HG03066 (cell line): ENCODE measurements around the gene OR6C75.
"Not testable (repeated sequence)": the region's sequence is repeated elsewhere in the genome, so short reads cannot be mapped to it uniquely, and the experiment has no call there.

Experiments used
- ATAC-seq: cut with Tn5 transposase; IDR thresholded peaks from one replicate; pipeline ENCODE4 v1.9.1; 2021; ENCODE audit warnings: low read depth; ENCODE audit not compliant: unreplicated experiment

The OR6C75 gene

DNA sequence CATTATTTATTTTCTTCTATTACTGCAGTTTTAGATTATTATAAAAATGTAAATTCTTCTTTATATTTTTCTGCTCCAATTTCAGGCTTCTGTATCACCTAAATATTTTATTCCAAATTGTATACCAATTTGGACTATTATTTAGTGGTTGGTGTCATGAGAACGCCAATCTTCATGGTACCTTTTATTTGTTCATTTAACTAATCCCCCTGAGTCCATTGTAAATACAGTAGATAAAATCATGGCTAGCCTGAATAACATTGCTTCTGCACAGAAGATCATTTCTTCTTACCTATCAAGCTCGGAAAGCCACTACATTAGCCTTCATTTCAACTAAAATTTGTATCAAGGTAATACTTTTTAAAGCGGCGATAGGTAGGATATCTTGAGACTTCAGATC lies at the start of gene OR6C75:
Gene OR6C75 (plus strand): TSS at position 301 of the 400 bp plus-strand sequence. CDS start 2,136 bp downstream, outside the sequence.
- ATAC-seq: no peak

DNA sequence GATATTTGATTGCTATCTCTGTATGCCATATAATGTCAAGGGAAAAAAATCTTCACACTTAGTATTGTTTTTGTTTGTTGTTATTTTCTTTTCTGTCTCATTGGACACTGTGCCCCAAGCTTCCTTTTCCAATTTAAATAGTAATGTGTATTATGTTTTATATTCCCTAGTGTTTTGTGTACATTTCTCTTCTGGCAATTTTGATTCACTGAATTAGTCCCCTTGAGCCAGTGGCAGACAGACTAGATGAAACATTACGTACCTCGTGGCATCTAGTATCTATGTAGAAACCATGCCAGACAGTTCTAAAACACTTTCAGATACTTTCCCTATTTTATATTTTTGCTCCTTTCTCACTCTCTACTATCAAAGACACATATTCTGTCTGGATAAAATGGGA lies 48.7 kb upstream of the OR6C75 start, which contains the start of gene OR6C1:
Gene OR6C1 (plus strand): TSS at position 301 of the 400 bp plus-strand sequence. CDS start 6,257 bp downstream, outside the sequence.
- ATAC-seq: no peak

DNA sequence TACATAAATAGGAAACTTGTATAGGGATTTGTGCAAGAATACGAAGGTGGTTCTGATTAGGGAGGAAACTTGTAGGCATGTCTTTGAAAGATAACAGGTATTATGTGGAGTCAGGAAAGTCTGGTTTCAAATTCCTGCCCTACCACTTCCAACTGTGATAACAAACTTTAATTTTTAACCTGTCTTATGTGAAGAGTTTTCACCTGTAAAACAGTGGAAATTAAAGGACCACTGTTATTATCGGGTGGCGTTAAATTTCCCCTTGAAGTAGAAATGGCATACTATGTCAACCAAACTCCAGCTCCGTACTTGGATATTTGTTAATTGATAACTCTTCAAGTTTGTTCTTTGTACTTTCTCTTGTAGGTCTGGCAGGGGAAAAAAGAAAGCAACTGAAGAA lies 42.6 kb upstream of the OR6C75 start:
- ATAC-seq: no peak

DNA sequence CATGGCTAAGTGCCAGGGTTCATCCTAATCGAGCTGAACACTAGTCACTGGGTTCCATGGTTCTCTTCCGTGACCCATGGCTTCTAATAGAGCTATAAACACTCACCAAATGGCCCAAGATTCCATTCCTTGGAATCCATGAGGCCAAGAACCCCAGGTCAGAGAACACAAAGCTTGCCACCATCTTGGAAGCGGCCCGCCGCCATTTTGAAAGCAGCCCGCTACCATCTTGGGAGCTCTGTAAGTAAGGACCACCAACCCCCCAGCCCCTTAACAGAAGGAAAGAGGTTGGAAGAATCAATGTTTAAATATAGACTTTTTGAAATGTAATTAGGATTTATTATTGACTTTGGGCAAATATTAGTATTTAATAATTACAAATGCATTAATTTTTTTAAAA lies 37.0 kb upstream of the OR6C75 start:
- ATAC-seq: not testable (repeated sequence)

DNA sequence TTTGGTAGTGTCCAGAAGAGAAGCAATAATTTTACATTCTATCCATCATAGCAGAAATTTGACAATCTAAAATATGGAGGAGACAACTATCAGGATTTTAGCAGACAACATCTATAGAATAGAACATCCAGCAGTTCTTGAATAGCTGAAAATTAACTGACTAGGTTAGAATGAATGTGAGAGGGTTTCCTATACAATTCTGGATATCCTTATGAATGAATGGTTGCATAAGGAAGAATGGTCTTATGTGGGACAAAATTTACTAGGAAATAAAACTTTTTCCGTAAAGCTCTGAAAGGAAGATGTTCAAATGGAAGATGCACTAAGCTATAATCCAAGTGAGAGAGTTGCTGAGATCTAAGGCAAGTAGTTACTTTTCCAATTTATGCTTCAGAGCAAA lies 32.3 kb upstream of the OR6C75 start, which contains the start of gene OR6C3:
Gene OR6C3 (plus strand): TSS at position 301 of the 400 bp plus-strand sequence. CDS start 955 bp downstream, outside the sequence.
- no peak for ATAC-seq

DNA sequence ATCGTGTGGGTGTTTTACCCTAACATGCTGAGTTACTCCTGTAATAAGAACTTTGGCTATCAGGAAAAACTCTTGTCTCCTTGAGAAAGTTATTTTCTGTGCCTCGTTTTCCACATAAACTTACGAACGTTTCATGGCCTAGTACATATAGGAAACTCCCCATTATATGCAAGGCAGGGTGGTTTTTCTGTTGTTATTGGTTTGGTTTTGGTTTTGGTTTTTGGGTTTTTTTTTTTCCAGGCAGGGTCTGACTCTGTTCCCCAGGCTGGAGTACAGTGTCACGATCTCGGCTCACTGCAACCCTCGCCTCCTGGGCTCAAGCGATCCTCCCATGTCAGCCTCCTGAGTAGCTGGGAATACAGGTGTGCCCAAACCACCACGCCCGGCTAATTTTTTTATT lies 26.8 kb upstream of the OR6C75 start:
- no peak for ATAC-seq

DNA sequence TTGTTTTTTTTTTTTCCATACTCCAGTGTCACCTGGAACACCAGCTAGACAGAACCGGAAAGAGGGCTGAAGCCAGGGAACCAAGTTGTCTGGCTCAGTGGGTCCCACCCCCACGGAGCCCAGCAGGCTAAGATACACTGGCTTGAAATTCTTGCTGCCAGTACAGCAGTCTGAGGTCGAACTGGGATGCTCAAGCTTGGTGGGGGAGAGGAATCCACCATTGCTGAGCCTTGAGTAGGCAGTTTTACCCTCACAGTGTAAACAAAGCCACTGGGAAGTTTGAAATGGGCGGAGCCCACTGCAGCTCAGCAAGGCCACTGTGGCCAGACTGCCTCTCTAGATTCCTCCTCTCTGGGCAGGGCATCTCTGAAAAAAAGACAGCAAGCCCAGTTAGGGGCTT lies 7.4 kb upstream of the OR6C75 start:
- ATAC-seq: not testable (repeated sequence)

DNA sequence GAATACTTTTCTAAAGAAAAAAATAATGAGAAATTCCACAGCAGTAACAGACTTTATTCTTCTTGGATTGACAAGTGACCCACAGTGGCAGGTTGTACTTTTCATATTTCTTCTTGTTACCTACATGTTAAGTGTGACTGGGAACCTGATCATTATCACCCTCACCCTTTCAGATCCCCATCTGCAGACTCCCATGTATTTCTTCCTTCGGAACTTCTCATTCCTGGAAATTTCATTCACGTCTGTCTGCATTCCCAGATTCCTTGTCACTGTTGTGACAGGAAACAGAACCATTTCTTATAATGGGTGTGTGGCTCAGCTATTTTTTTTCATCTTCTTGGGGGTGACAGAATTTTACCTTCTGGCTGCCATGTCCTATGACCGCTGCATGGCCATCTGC lies 2.3 kb downstream of the OR6C75 start:
- no peak for ATAC-seq

DNA sequence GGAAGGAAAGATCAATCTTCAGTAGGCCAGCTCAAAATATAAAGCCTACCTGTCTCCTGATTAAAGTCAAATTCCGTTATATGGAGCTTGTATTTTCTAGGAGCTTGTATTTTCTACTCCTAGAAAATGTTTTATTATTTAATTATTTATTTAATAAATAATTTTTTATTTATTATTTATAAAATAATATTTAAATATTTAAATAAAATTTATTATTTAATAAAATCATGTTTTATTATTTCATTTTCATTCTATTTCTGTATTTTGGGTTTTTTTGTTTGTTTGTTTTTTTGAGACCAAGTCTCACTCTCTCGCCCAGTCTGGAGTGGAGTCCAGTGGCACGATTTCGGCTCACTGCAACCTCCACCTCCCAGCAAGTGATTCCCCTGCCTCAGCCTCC lies 9.7 kb downstream of the OR6C75 start:
- ATAC-seq: no peak

DNA sequence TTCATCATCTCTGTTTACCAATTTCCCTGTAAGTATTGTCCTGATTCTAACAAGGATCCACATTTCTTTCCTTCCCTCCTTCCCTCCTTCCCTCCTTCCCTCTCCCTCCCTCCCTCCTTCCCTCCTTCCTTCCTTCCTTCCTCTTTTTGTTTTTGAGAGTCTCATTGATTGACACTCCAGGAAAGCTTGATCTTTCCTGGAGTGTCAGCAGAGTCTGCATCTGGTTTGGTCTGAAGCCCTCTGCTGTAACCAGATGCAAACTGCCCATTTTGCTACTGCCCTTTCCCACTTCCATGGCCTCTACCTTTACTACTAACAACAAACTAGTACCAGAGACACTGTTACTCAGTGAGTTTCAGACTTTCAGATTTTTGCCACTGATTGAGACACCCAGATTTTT lies 23.1 kb downstream of the OR6C75 start:
- no peak for ATAC-seq

DNA sequence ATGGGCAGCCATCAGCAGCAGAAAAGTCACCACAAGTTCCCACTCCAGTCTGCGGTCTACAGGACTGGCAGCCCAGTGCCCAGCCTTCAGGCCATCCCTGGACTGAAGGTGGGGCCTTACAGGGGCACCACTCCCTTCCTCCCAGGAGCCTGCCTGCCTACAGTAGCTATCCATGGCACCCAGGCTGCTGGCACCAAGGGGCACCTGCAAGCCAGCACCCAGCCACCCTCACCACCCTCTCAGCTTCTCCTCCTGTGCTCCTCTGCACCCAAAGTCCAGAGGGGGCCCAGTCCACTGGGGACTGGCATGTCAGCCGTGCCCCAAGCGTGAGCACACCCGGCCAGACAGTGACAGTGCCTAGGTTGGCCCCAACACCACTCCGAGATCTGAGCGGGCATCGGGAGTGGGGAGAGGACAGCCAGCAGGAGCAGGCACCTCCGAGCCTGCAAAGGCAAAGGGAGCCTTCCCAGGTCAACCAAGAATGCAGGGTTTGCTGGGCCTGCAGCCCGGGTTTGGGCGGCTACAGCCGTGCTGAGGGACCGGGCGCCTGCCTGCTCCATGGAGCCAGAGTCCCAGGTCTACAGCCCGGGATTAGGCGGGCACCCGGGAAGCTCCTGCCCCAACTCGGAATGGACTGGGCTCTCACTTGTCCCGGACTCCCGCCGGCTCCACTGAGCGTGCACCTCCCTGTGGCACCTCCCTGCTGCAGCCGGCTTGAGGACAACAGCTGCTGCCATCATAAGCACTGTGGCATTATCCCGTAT lies 29.4 kb downstream of the OR6C75 start:
- ATAC-seq: no peak

DNA sequence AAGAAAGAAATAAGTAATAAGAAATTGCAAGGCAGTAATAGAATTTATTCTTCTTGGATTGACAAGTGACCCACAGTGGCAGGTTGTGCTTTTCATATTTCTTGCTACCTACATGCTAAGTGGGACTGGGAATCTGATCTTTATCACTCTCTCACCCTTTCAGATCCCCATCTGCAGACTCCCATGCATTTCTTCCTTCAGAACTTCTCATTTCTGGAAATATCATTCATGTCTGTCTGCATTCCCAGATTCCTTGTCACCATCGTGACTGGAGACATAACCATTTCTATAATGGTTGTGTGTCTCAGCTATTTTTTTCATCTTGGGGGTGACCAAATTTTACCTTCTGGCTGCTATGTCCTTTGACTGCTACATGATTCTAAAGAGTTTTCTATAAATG lies 33.6 kb downstream of the OR6C75 start:
- ATAC-seq: no peak

DNA sequence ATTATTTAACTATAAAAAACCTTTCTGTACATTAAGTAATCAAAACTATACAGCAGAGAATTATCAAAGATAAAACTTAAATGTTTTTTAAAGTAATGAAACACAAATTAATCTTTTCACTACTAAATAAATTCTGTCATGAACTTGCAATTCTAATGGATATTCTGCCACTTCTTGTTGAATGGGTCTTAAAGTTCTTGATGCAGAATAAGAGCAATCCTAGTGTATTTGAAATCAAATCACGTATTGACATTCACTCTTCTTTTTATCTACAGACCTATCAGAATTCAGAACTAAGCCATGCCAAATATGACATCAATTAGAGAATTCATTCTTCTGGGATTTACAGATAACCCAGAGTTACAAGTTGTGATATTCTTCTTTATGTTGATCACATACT lies 37.5 kb downstream of the OR6C75 start, which contains the start of gene OR6C65:
Gene OR6C65 (plus strand): TSS at position 301 of the 400 bp plus-strand sequence. CDS start 0 bp downstream, at position 301.
- ATAC-seq: no peak

DNA sequence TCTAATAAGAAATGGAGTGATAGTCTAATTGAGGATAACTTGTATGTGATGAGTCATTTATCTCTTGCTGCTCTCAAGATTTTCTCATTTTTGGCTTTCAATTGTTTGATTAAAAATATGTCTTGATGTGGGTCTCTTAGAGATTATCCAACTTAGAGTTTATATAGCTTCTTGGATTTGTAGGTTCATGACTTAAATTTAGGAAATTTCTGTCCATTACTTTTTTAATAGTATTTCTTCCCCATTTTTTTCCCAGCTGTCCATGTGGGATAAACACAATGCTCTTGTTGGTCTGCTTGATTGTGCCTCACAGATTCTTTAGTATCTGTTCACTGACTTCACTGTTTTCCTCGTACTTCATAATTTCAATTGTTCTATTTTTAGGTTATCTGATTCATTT lies 45.1 kb downstream of the OR6C75 start:
- ATAC-seq: no peak

DNA sequence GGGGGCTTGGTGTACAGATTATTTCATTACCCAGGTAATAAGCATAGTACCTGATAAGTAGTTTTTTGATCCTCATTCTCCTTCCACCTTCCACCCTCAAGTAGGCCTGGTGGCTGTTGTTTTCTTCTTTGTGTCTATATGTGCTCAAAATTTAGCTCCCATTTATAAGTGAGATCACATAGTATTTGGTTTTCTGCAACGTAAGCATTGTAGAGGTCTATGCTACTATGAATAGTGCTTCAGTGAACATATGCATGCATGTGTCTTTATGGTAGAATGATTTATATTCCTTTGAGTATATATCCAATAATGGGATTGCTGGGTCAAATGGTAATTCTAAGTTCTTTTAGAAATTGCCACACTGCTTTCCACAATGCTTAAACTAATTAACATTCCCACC lies 46.4 kb downstream of the OR6C75 start:
- ATAC-seq: not testable (repeated sequence)

DNA sequence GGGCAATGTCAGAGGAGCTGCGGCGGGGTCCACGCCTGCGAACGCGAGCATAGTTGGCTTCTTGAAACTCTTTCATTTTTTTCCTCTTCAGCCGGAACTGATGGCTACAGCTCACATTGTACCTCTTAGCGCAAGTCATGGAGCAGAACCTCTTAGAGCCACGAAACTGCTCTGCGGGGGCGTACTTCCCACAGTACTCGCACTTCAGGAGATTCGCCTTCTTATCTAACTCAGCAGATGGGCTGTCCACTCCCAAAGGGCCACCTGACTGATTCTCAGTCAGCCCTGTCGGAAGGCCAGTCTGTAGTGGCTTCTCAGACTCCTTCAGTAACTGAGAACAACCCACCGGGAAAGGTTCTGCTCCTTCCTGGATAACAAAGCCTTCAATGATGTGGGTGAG lies 49.4 kb downstream of the OR6C75 start:
- ATAC-seq: not testable (repeated sequence)

DNA sequence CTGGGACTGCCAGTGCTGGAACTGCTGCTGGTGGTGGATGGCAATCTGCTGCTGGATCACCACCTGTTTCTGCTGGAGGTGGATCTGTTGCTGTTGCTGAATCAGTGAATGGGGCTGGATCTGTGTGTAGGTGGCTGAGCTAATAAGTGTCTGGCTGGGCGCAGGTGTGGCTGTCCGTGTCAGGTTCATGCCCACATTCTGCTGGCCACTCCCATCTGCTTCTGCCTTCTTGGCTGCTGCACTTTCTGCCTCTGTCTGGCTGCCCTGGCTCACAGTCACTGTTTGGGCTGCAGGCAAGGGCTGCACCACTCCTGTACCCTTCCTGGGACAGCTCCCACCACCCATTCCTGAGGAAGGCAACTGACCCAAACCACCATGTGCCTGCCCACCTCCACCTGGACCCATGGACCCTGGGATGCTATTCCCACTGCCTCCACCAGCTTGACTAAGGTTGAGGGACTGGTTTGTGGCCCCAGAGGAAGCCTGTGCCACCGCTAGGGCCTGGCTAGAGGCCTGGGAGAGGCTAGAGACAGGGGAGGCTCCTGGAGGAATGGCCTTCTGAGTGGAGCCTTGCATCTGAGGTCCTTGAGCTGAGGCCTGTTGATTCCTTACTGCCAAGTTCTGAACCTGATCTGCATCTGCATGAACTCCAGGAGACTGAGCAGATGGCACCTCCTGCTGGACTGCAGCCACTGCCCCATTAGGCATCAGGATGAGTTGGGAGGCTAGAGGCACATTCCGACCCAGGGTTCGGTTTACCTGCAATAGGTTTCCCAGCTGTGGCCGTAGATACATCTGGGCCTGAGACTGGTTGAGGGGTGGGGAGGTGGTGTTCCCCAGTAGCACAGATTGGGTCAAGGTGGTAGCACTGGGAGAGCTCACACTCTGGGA lies 51.0 kb downstream of the OR6C75 start:
- not testable (repeated sequence) for ATAC-seq

DNA sequence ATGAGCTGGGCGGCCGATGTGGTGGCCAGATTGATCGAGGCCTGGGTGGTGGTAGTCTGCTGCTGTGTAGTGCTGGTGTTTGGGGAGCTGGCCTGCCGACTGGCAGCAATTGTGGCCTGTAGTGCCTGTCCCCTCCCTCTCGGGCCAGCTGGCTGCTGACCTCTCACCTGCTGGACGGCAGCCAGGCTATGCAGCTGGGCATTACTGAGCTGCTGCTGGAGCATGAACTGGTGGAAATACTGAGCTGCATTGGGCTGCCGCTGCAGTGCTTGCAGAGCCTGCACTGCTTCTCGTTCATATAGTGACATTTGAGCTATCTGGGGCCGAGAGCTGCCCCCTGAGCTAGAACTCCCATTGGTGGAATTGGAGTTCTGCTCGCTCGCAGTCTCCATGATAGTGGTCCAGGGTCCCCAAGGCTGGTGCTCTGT lies 51.6 kb downstream of the OR6C75 start:
- ATAC-seq: not testable (repeated sequence)

DNA sequence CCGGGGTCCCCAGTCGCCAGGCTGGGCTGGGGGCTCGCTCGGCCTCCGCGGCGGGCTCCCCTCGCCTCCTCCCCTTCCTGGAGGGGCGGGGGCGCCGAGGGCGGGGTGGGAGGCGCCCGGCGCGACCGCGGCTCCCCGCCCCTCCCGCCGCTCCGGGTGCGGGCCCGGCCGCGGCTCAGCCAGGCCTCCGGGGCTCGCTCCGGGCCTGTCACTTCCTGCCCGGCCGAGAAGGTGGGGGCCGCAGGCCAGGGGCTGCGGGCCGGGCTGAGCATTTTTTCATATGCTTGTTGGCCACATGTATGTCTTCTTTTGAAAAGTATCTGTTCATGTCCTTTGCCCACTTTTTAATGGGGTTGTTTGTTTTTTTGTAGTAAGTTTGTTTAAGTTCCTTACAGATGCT lies 52.1 kb downstream of the OR6C75 start:
- not testable (repeated sequence) for ATAC-seq

DNA sequence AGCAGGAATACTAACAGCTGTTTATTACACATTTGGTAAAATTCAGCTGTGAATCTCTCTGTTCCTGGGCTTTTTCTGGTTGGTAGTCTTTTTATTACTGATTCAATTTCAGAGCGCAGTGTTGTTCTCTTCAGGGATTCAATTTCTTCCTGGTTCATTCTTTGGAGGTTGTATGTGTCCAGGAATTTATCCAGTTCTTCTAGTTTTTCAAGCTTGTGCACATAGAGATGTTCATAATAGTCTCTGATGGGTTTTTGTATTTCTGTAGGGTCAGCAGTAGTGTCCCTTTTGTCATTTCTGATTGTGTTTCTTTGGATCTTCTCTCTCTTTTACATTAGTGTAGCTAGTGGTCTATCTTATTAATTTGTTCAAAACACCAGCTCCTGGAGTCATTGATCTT lies 54.2 kb downstream of the OR6C75 start:
- ATAC-seq: no peak
